NOMO-1 treated with DMSO at 0.1 percent for 48 hours (cell line): ENCODE measurements around the gene APOBEC3G.

Source experiments
- DNase-seq: peaks from one replicate; lab custom pipeline; 2025; ENCODE audit not compliant: unreplicated experiment; lab: John Stamatoyannopoulos, UW

The APOBEC3G gene

GRCh38 chr22:39120983-39121382, 43.9 kb downstream of the APOBEC3G start:
- no peak for DNase-seq

GRCh38 chr22:39122772-39123470, 45.8 kb downstream of the APOBEC3G start:
- no peak for DNase-seq

GRCh38 chr22:39123751-39124581, 46.9 kb downstream of the APOBEC3G start:
- DNase-seq: no peak

GRCh38 chr22:39125622-39126021, 48.5 kb downstream of the APOBEC3G start:
- DNase-seq: no peak

GRCh38 chr22:39128508-39128907, 51.4 kb downstream of the APOBEC3G start:
- DNase-seq: no peak

- no peak for DNase-seq
Measured at GRCh38 chr22:39129081-39129480, 52.0 kb downstream of the APOBEC3G start.

- DNase-seq: no peak
Measured at GRCh38 chr22:39129746-39130145, 52.7 kb downstream of the APOBEC3G start.

GRCh38 chr22:39130152-39130704, 53.2 kb downstream of the APOBEC3G start:
- no peak for DNase-seq

- DNase-seq: no peak
Measured at GRCh38 chr22:39130892-39131855, 54.1 kb downstream of the APOBEC3G start.

GRCh38 chr22:39132281-39132680, 55.2 kb downstream of the APOBEC3G start:
- no peak for DNase-seq

- DNase-seq: no peak
Measured at GRCh38 chr22:39132871-39133524, 55.9 kb downstream of the APOBEC3G start.

GRCh38 chr22:39133871-39134270, 56.8 kb downstream of the APOBEC3G start:
- DNase-seq: no peak

- no peak for DNase-seq
Measured at GRCh38 chr22:39134366-39135091, 57.5 kb downstream of the APOBEC3G start.

GRCh38 chr22:39135092-39135896, 58.2 kb downstream of the APOBEC3G start:
- no peak for DNase-seq

GRCh38 chr22:39136317-39136716, 59.2 kb downstream of the APOBEC3G start:
- no peak for DNase-seq
